HEK293 (cell line): ENCODE results near the gene XIRP1.

Source experiments
- EGR2 ChIP-seq: fragments of 450-650 bp; formaldehyde crosslinking; IDR thresholded peaks from 2 replicates; pipeline ENCODE4 v1.5.1; 2016; ENCODE audit warnings: low read depth, missing biosample characterization, missing genetic modification characterization
- ZBTB17 ChIP-seq: fragments of 450-650 bp; formaldehyde crosslinking; IDR thresholded peaks from 2 replicates; pipeline ENCODE4 v1.5.1; 2016; ENCODE audit warnings: missing biosample characterization, missing genetic modification characterization
- ZNF629 ChIP-seq: fragments of 450-650 bp; formaldehyde crosslinking; IDR thresholded peaks from 2 replicates; pipeline ENCODE4 v1.5.1; 2017; ENCODE audit warnings: missing biosample characterization, missing genetic modification characterization
- TF ChIP-seq, protein P1 (sequence below): fragments of 450-650 bp; formaldehyde crosslinking; conservative IDR thresholded peaks from 2 replicates; pipeline ENCODE4 v1.5.1; 2016; ENCODE audit warnings: low read depth, missing biosample characterization, missing genetic modification characterization
- TF ChIP-seq, protein P2 (sequence below): fragments of 450-650 bp; formaldehyde crosslinking; IDR thresholded peaks from 2 replicates; pipeline ENCODE4 v1.5.1; 2016; ENCODE audit warnings: missing biosample characterization, missing genetic modification characterization

Gene XIRP1

DNA sequence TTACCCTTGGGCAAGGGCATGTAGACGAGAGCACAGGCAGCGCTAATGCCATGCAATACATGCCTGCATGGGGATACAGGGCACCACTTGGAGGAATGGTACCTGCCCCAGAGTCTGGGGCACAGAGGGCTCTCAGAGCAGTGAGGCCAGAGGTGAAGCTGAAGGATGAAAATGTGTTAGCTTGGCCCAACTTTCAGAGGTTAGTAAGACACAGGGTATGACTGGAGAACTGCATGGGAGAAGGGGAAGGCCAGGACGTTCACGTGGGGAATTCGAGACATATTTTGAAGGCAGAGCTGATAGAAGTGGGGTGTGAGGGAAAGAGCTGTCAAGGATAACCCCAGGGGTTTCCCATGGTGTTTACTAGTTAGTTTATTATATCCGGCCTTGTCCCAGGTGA is 58.6 kb downstream of the XIRP1 start (continued):
- TF ChIP-seq EGR2 (tag by site-specific recombination) (no peak), ZBTB17 (tag by site-specific recombination) (no peak), ZNF629 (tag by site-specific recombination) (no peak)
- TF ChIP-seq, protein P1, sequence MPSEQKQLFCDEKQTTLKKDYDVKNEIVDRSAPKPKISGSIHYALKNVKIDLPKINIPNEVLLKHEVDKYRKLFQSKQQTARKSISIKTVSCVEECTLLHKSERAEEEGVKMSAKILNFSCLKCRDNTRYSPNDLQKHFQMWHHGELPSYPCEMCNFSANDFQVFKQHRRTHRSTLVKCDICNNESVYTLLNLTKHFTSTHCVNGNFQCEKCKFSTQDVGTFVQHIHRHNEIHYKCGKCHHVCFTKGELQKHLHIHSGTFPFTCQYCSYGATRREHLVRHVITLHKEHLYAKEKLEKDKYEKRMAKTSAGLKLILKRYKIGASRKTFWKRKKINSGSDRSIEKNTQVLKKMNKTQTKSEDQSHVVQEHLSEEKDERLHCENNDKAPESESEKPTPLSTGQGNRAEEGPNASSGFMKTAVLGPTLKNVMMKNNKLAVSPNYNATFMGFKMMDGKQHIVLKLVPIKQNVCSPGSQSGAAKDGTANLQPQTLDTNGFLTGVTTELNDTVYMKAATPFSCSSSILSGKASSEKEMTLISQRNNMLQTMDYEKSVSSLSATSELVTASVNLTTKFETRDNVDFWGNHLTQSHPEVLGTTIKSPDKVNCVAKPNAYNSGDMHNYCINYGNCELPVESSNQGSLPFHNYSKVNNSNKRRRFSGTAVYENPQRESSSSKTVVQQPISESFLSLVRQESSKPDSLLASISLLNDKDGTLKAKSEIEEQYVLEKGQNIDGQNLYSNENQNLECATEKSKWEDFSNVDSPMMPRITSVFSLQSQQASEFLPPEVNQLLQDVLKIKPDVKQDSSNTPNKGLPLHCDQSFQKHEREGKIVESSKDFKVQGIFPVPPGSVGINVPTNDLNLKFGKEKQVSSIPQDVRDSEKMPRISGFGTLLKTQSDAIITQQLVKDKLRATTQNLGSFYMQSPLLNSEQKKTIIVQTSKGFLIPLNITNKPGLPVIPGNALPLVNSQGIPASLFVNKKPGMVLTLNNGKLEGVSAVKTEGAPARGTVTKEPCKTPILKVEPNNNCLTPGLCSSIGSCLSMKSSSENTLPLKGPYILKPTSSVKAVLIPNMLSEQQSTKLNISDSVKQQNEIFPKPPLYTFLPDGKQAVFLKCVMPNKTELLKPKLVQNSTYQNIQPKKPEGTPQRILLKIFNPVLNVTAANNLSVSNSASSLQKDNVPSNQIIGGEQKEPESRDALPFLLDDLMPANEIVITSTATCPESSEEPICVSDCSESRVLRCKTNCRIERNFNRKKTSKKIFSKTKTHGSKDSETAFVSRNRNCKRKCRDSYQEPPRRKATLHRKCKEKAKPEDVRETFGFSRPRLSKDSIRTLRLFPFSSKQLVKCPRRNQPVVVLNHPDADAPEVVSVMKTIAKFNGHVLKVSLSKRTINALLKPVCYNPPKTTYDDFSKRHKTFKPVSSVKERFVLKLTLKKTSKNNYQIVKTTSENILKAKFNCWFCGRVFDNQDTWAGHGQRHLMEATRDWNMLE = no peak
- TF ChIP-seq, protein P2, sequence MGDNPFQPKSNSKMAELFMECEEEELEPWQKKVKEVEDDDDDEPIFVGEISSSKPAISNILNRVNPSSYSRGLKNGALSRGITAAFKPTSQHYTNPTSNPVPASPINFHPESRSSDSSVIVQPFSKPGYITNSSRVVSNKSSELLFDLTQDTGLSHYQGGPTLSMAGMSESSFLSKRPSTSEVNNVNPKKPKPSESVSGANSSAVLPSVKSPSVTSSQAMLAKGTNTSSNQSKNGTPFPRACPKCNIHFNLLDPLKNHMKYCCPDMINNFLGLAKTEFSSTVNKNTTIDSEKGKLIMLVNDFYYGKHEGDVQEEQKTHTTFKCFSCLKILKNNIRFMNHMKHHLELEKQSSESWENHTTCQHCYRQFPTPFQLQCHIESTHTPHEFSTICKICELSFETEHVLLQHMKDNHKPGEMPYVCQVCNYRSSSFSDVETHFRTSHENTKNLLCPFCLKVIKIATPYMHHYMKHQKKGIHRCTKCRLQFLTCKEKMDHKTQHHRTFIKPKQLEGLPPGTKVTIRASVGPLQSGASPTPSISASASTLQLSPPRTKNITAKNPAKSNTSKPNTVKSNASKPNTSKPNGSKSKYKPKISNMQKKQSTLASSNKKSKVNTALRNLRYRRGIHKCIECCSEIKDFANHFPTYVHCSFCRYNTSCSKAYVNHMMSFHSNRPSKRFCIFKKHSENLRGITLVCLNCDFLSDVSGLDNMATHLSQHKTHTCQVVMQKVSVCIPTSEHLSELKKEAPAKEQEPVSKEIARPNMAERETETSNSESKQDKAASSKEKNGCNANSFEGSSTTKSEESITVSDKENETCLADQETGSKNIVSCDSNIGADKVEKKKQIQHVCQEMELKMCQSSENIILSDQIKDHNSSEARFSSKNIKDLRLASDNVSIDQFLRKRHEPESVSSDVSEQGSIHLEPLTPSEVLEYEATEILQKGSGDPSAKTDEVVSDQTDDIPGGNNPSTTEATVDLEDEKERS (tag by site-specific recombination) = no peak
